GM21360 (cell line): ENCODE data around the gene SLC5A2.
"Not testable (repeated sequence)": the region's sequence is repeated elsewhere in the genome, so short reads cannot be mapped to it uniquely, and the experiment has no call there.

Experiments used
- ATAC-seq: cut with Tn5 transposase; IDR thresholded peaks from one replicate; pipeline ENCODE4 v1.9.1; 2021; ENCODE audit warnings: mild to moderate bottlenecking, moderate library complexity; ENCODE audit not compliant: unreplicated experiment

The SLC5A2 gene

GRCh38 chr16:31523768-31524167 is 40.8 kb downstream of the SLC5A2 start:
- not testable (repeated sequence) for ATAC-seq

DNA sequence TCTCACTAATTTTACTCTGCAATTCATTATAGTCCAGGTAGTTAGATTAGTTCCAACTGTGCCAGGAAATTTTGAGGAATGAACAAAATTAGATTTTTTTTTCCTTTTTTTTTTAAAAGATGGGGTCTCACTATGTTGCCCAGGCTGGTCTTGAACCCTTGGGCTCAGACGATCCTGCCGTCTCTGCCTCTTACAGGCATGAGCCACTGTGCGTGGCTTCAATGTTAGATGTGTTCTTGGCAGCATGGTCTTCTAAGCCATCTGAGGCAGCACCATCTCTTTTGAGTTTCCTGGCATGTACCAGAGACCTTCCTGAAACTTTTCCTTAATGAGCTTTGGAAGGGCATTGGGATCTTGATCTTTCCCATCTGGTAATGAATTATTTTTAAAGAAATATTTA is 42.2 kb downstream of the SLC5A2 start:
- ATAC-seq, result no peak

DNA sequence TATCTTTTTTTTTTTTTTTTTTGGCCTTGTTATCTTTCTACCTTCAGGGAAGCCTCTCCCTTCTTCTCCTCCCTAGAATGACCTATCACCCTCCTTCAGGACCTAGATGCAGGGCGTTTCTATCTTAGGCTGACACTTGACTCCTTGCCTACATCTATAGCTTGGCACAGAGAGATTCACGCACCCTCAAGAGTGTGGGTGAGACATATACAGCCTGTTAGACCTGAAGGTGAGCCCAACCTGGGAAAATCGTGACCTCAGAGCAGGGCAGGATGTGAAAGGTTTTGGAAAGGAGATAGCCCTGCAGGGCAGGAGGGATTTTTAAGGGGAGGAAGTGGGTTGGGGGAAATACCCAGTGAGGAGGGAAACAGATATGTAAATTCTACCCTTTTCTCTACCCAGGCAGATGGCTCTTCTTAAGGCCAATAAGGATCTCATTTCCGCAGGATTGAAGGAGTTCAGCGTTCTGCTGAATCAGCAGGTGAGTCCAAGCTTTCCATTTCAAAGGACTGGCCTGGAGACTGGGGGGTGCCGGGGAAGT is 44.9 kb downstream of the SLC5A2 start, which contains the start of gene AHSP:
TSS of gene AHSP (plus strand) at position 167 of the 541 bp plus-strand sequence. CDS start at position 407, 240 bp downstream.
- no peak for ATAC-seq

DNA sequence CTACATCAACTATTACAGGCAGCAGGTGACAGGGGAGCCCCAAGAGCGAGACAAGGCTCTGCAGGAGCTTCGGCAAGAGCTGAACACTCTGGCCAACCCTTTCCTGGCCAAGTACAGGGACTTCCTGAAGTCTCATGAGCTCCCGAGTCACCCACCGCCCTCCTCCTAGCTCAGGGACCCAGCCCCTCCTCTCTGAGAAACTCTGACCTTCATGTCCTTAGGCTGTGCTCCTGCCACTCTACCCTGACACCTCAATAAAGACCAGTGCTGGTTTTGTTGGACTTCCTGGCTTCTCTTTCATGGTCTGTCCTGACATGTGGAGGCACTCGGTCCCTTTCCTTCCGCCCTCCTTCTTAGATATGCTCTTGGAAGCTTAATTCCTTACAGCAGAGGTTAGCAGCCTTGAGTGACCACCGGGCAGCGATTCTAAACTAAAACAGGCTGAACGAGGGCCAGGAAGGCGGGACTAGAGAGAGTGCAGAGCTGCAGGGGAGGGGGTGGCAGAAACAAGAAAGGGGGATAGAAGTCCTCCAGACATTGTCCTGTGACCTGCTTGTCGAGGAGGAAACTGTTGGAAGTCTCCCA is 45.7 kb downstream of the SLC5A2 start:
- ATAC-seq, result no peak

DNA sequence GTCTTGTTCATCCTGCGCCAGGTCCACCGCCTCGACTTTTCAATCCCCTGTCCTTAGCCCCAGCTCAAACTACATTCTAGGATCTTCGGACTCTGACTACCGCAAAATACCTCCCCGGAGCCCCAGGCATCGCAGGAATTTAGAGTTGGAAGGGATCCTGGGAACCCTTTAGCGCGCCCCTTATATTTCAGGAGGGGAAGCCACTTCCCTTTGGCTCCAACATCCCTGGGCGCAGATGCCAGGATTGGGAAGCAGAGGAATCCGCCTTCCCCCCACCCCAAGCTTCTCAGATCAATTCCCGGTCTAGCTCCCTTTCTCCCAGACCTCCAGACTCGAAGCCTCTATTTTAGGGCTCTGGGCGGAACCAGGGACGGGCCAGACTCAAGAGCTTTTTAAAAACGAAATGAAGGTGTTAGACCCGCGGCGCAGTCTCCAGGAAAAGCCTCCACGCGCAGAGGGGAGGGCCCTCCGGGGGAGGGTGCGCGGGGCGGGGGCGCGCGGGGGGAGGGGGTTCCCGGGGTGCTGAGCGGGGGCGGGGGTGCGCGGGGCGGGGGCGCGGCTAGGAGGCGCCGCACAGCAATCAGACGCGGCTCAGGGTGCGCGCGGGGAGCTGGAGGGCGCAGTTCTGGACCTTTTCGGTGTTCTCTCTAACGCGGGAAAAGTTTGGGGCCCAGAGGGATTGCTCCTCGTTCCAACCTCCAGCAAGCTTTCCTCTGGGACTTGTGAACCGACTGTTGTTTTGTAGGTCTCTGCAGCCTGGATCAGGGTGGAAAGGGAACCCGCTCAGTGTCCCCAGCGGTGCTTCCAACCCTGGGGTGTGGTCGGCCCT is 46.4 kb downstream of the SLC5A2 start:
- ATAC-seq, result no peak

DNA sequence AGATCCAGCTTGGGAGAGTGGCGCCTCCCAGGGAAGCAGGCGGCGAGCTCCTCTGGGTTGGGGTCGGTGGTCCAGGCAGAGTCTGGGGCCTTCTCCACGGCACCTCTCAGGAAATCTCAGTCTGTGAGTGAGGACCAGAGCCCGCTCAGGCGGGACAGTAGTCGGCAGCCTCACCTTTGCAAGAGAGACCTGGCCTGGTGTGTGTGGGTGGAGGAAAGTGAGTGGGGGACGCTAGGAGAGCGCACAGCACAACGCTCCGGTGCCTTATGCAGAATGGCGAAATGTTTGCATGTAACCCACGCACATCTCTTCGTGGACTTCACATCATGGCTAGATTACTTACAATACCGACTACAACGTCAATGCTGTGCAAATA is 47.0 kb downstream of the SLC5A2 start:
- no peak for ATAC-seq

DNA sequence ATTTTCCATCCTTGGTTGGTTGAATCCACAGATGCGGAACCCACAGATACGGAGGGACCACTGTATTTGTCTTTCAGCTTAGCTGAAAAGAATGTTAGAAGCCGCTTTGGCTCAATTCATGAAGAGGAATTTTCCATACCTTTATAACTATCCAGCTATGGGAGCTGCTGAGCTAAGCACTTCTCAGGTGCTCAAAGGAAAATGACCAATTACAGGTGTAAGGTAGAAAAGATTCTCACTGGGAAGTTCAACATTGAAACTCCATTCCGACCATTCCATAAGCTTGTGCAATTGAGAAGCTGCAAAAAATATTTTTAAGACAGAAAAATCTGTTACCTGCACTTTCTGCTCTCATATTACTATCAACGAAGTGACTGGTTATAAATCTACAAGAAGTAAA is 47.5 kb downstream of the SLC5A2 start:
- no peak for ATAC-seq

DNA sequence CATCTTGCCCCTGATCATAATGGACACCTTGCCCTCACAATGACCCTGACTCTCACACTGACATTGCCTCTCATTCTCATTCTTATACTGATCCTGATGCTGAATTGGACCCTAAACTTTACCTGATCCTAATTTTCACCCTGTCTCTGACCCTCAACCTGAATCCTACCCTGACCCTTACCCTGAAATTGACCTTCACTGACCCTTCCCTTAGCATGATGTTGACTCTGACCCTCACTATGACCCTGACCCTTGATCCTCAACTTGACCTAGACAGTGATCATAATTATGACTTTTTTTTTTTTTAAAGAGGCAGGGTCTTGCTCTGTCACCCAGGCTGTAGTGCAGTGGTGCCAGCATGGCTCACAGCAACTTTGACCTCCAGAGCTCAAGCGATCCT is 48.2 kb downstream of the SLC5A2 start:
- ATAC-seq, result no peak

DNA sequence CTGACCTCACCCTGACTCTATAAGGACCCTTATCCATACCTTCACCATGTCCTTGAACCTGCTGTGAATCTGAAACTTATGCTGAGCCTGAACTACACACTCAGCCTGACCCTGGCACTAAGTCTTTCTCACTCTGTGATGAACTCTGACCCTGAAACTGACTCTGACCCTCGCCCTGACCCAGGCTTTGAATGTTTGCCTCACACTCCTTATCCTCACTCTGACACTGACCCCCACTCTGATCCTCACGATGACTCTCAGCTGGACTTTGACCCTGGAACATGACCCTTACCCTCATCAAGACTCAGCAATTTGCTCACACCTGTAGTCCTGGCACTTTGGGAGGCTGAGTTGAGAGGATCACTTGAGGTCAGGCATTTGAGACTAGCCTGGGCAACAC is 49.2 kb downstream of the SLC5A2 start:
- ATAC-seq, result no peak

DNA sequence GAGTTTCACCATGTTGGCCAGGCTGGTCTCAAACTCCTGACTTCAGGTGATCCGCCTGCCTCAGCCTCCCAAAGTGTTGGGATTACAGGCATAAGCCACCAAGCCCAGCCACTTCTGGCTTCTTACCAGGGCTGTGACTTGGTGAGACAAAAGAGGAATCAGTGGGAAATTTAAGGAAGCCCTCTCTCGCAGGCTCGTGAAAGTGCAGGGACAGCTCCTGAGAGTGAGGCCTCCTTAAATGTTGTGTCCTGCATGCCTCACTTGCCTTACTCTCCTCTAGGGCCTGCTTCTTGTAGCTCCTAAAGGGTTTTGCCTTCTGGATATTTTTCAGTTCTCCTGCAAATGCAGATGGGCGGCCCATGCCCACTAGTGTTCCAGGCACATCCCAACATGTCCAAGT is 50.0 kb downstream of the SLC5A2 start:
- ATAC-seq, result no peak

- no peak for ATAC-seq
Observed at GRCh38 chr16:31535737-31536136, 52.8 kb downstream of the SLC5A2 start.

GRCh38 chr16:31536804-31537361 is 54.0 kb downstream of the SLC5A2 start:
- no peak for ATAC-seq

GRCh38 chr16:31537362-31538242 is 54.7 kb downstream of the SLC5A2 start:
- ATAC-seq, result no peak

DNA sequence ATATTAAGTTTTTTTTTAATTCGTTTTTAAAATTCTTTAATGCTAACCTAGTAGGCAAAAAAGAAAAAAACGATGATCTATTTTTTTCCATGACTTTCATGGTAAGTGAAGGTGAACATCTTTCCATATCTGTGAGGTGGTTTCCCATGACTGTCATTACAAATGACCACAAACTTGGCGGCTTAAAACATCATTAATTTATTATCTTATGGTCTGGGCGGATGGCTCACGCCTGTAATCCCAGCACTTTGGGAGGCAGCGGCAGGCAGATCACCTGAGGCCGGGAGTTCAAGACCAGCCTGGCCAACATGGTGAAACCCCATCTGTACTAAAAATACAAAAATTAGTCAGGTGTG is 55.3 kb downstream of the SLC5A2 start:
- not testable (repeated sequence) for ATAC-seq

- ATAC-seq, result not testable (repeated sequence)
Observed at GRCh38 chr16:31539762-31540161, 56.8 kb downstream of the SLC5A2 start.
